K562 (cell line): ENCODE measurements around the gene IRF6. TPM values are rescaled to one million over a fixed set of nuclear protein-coding genes. Genes with fewer than 3 reads are reported as not detected.

Experiments
- ATAC-seq: fragments of 200-7000 bp; cut with Tn5 transposase; 3 replicates; pipeline ENCODE4 v1.9.1; 2020; ENCODE audit warnings: moderate library complexity
- BruUV-seq: library from RNA; stranded (reverse); fragments of 400-500 nt; replicated peaks from 2 replicates; lab custom pipeline; 2021; lab: Mats Ljungman, UMichigan
- CTCF ChIA-PET: fragments of 300-600 bp; formaldehyde crosslinking; extraction: SDS; loops from one replicate; lab custom pipeline; 2021; ENCODE audit warnings: low intra/inter-chr PET ratio; lab: Yijun Ruan, JAX
- POLR2A ChIA-PET: fragments of 300-600, 350-650 bp; sonication (Branson Sonifier 250); formaldehyde crosslinking; extraction: SDS; loops from one replicate; lab custom pipeline; 2021; ENCODE audit warnings: antibody characterized with exemption, inconsistent platforms; lab: Yijun Ruan, JAX
- DNase-seq, 4 experiments: peaks; one replicate each; pipeline versions ENCODE4 v3.0.0 to v3.0.0-alpha.2; 2011 to 2018; ENCODE audit warnings: low spot score in 3 of 4, mixed read lengths in 3 of 4; ENCODE audit errors: extremely low read depth in 1 of 4
- FAIRE-seq: peaks from 2 replicates; lab custom pipeline; 2011; peaks lifted over from hg19 to GRCh38; lab: Jason Lieb, UNC
- H2AFZ ChIP-seq: 2 replicates; pipeline ENCODE4 v1.6.0; 2011; ENCODE audit warnings: low read depth, low read length, control low read depth, inconsistent platforms
- H3K27ac ChIP-seq: fragments of 200-600 bp; 3 replicates; pipeline ENCODE4 v1.8.0; 2011; ENCODE audit warnings: low read depth, mild to moderate bottlenecking, control low read depth, inconsistent platforms, low read length, moderate library complexity, mixed read lengths; ENCODE audit errors: extremely low read depth
- H3K27me3 ChIP-seq, 2 experiments: fragments of 300-600 bp in 1 of 2; 2 replicates in 1 of 2; 3 replicates in 1 of 2; pipeline versions ENCODE4 v1.6.0 to v1.8.0; 2011; ENCODE audit warnings: inconsistent platforms in 2 of 2, low read length in 2 of 2, mild to moderate bottlenecking in 1 of 2, mixed read lengths in 1 of 2, moderate library complexity in 1 of 2; ENCODE audit not compliant: control insufficient read depth in 2 of 2, insufficient read depth in 2 of 2
- H3K36me3 ChIP-seq: fragments of 300-600 bp; 3 replicates; pipeline ENCODE4 v1.8.0; 2011; ENCODE audit warnings: mild to moderate bottlenecking, low read length, inconsistent platforms; ENCODE audit not compliant: control insufficient read depth, insufficient read depth
- H3K4me1 ChIP-seq, 2 experiments: fragments of 200-600 bp in 1 of 2; replicated peaks in 1 of 2; 2 replicates in 1 of 2; 3 replicates in 1 of 2; pipeline versions ENCODE4 v1.5.1 to v1.8.0; 2011; ENCODE audit warnings: inconsistent platforms in 2 of 2, low read length in 2 of 2, mild to moderate bottlenecking in 1 of 2, mixed read lengths in 1 of 2, moderate library complexity in 1 of 2; ENCODE audit not compliant: control insufficient read depth in 2 of 2, insufficient read depth in 2 of 2
- H3K4me2 ChIP-seq: 2 replicates; pipeline ENCODE4 v1.6.1; 2011; ENCODE audit warnings: low read length, control low read depth, inconsistent platforms, mixed read lengths; ENCODE audit not compliant: insufficient read depth
- H3K4me3 ChIP-seq: fragments of 200-600 bp; sonication (generic), shearing (Covaris generic); 2 replicates; pipeline ENCODE4 v1.5.1; 2016; ENCODE audit warnings: control low read depth, inconsistent platforms
- H3K79me2 ChIP-seq: fragments of 200-600 bp; 3 replicates; pipeline ENCODE4 v1.8.0; 2011; ENCODE audit warnings: low read length, inconsistent platforms; ENCODE audit not compliant: control insufficient read depth, insufficient read depth
- H3K9ac ChIP-seq, 2 experiments: 2 replicates each; pipeline versions ENCODE4 v1.6.0 to v1.6.1; 2011; ENCODE audit warnings: low read depth in 2 of 2, low read length in 2 of 2, control low read depth in 1 of 2, inconsistent platforms in 1 of 2, mild to moderate bottlenecking in 1 of 2, mixed read lengths in 1 of 2; ENCODE audit not compliant: insufficient read depth in 1 of 2
- H3K9me1 ChIP-seq: one replicate; pipeline ENCODE4 v1.6.0; 2011; ENCODE audit warnings: inconsistent platforms, mild to moderate bottlenecking, low read length, moderate library complexity; ENCODE audit not compliant: control insufficient read depth, insufficient read depth
- H3K9me3 ChIP-seq: replicated peaks from 2 replicates; pipeline ENCODE4 v1.5.1; 2011; ENCODE audit warnings: low read depth, low read length, inconsistent platforms; ENCODE audit not compliant: control insufficient read depth, insufficient read depth
- H4K20me1 ChIP-seq: replicated peaks from 2 replicates; pipeline ENCODE4 v1.6.1; 2011; ENCODE audit warnings: low read length, inconsistent platforms, mixed read lengths; ENCODE audit not compliant: control insufficient read depth, insufficient read depth
- FOXO4 ChIP-seq: fragments of 450-650 bp; formaldehyde crosslinking; IDR thresholded peaks from 2 replicates; pipeline ENCODE4 v1.4.0; 2020; ENCODE audit warnings: mild to moderate bottlenecking, moderate library complexity
- JUNB ChIP-seq: fragments of 450-650 bp; formaldehyde crosslinking; conservative IDR thresholded peaks from 2 replicates; pipeline ENCODE4 v1.4.0; 2020; ENCODE audit warnings: mild to moderate bottlenecking
- MEIS2 ChIP-seq: fragments of 450-650 bp; IDR thresholded peaks from 2 replicates; pipeline ENCODE4 v1.6.1; 2014; ENCODE audit warnings: mild to moderate bottlenecking; ENCODE audit not compliant: partially characterized antibody
- PPARD ChIP-seq: fragments of 250-450 bp; sonication (Bioruptor Pico); IDR thresholded peaks from 2 replicates; pipeline ENCODE4 v1.8.0; 2022; ENCODE audit warnings: inconsistent platforms, mild to moderate bottlenecking, moderate library complexity
- ZNF444 ChIP-seq: fragments of 250-450 bp; sonication (Bioruptor Pico); IDR thresholded peaks from 2 replicates; pipeline ENCODE4 v1.4.0; 2020; ENCODE audit warnings: mild to moderate bottlenecking, moderate library complexity
- ZNF561 ChIP-seq: fragments of 450-650 bp; formaldehyde crosslinking; conservative IDR thresholded peaks from 2 replicates; pipeline ENCODE4 v1.4.0; 2020; ENCODE audit warnings: mild to moderate bottlenecking, moderate library complexity
- WGBS: fragments of 100-300 bp; shearing (Covaris generic); methylation state at CpG from one replicate; pipeline ENCODE4 v1.1.6; 2016; ENCODE audit warnings: low coverage, mixed read lengths; ENCODE audit not compliant: insufficient coverage; ENCODE audit errors: missing lambda C conversion rate; 5-methylcytosine and 5-hydroxymethylcytosine counted together
- in situ Hi-C: fragments of 300-500 bp; cut with MboI; formaldehyde crosslinking; loops from 4 replicates; pipeline ENCODE4 v1.15.0; 2018; ENCODE audit warnings: inconsistent platforms, mixed read lengths
- intact Hi-C: fragments of 100-400 bp; cut with micrococcal nuclease; formaldehyde crosslinking; loops from 2 replicates; pipeline ENCODE4 v1.14.2; 2022
- polyA plus RNA-seq, 8 experiments: library from polyadenylated mRNA; depleted of rRNA in 4 of 8; stranded (reverse) in 5 of 8; unstranded in 3 of 8; fragments of >200 nt; fragmentation: Nextera tagmentation in 2 of 8; fragmentation: Illumina TruSeq in 1 of 8; extraction: Ambion mirVana in 2 of 8; extraction: Trizol in 1 of 8; gene quantifications; 2 replicates each; pipeline versions ENCODE4 v1.2.1 to v1.2.3, GENCODE V29; 2011 to 2014; ENCODE audit warnings: inconsistent platforms in 1 of 8, missing spikeins in 1 of 8
- total RNA-seq, 7 experiments: library from RNA; depleted of rRNA in 6 of 7; stranded (reverse); fragments of >200 nt in 6 of 7; fragmentation: Illumina TruSeq in 2 of 7; extraction: Trizol in 2 of 7; gene quantifications; 2 replicates each; pipeline versions ENCODE4 v1.2.1 to v1.2.3, GENCODE V29; 2011 to 2021; ENCODE audit warnings: low replicate concordance in 1 of 7

Gene IRF6
- total and polyA plus RNA-seq, 9 of the 15 experiments (the other 6 are each of a cell fraction or from before 2014, with no cell fraction given), result 0.03 to 0.65 (median 0.17) TPM

- H3K27ac ChIP-seq, result no peak overlapping the region
- no peaks in the 10 kb centered on the region for H3K4me1 ChIP-seq
- in situ Hi-C loops (no loop called here), intact Hi-C loops (no loop called here)
- ATAC-seq (no peak), FAIRE-seq (no peak), DNase-seq (no peak)
- no TSS peak for BruUV-seq
- H4K20me1 ChIP-seq, result no peaks in the 10 kb centered on the region; the same call in 1 of the 2 replicates
- no peaks in the 10 kb centered on the region for H3K27me3 ChIP-seq
- no peaks in the 10 kb centered on the region for H3K79me2 ChIP-seq
- H3K36me3 ChIP-seq, result peaks cover 100% of the 10 kb centered on the region
- H3K9ac ChIP-seq, result no peak overlapping the region
- 94% methylated on average over 7 of the region's 7 CpGs for WGBS
- POLR2A ChIA-PET, result interaction anchor here (0.6 to 0.7 kb wide), 2 partner anchors 10 to 141 kb away, joined by 3 read pairs; partner anchors contain the start of gene UTP25
- H3K4me3 ChIP-seq, result no peak overlapping the region
- CTCF ChIA-PET, result no interaction called here
- peaks cover 2% of the 10 kb centered on the region for H3K9me1 ChIP-seq
- no peaks in the 10 kb centered on the region for H3K9me3 ChIP-seq
- H3K4me2 ChIP-seq, result no peak overlapping the region
- TF ChIP-seq MEIS2 (no peak), FOXO4 (CRISPR knock-in tag) (no peak), ZNF561 (CRISPR knock-in tag) (no peak), PPARD (CRISPR knock-in tag) (no peak), JUNB (CRISPR knock-in tag) (no peak), ZNF444 (CRISPR knock-in tag) (no peak)
- H2AFZ ChIP-seq, result no peak overlapping the region
These were observed 31.7 kb upstream of the IRF6 start for GRCh38 chr1:209837671-209838070.
